GM21576 (cell line): ENCODE measurements around the gene HOXD3.

ENCODE experiments used
- ATAC-seq: cut with Tn5 transposase; IDR thresholded peaks from one replicate; pipeline ENCODE4 v1.9.1; 2021; ENCODE audit warnings: mild to moderate bottlenecking, moderate library complexity; ENCODE audit not compliant: unreplicated experiment

The HOXD3 gene

GRCh38 chr2:176148751-176149421 lies 8.2 kb upstream of the HOXD3 start:
- no peak for ATAC-seq

- ATAC-seq: no peak
Measured at GRCh38 chr2:176149481-176149938, 7.6 kb upstream of the HOXD3 start.

GRCh38 chr2:176149939-176150583 lies 7.0 kb upstream of the HOXD3 start:
- ATAC-seq: no peak

- ATAC-seq: no peak
Measured at GRCh38 chr2:176150584-176151441, 6.3 kb upstream of the HOXD3 start.

- no peak for ATAC-seq
Measured at GRCh38 chr2:176151442-176152287, 5.4 kb upstream of the HOXD3 start, which contains the start of gene HOXD4. HOXD4 (plus strand) TSS chr2:176151550; CDS start chr2:176151634, 84 bp downstream.

GRCh38 chr2:176152350-176153181 lies 4.5 kb upstream of the HOXD3 start:
- ATAC-seq: no peak

- ATAC-seq: no peak
Measured at GRCh38 chr2:176154576-176155252, 2.4 kb upstream of the HOXD3 start.

- no peak for ATAC-seq
Measured at GRCh38 chr2:176155356-176156044, 1.6 kb upstream of the HOXD3 start.

- ATAC-seq: no peak
Measured at GRCh38 chr2:176156301-176156806, 753 bp upstream of the HOXD3 start.

GRCh38 chr2:176157499-176158185 lies 535 bp downstream of the HOXD3 start:
- ATAC-seq: no peak

GRCh38 chr2:176158186-176158591 lies 1.1 kb downstream of the HOXD3 start:
- no peak for ATAC-seq

GRCh38 chr2:176158855-176159662 lies 2.0 kb downstream of the HOXD3 start:
- no peak for ATAC-seq

GRCh38 chr2:176159663-176160250 lies 2.6 kb downstream of the HOXD3 start:
- no peak for ATAC-seq

GRCh38 chr2:176160251-176160985 lies 3.3 kb downstream of the HOXD3 start:
- ATAC-seq: no peak

- no peak for ATAC-seq
Measured at GRCh38 chr2:176160986-176161824, 4.1 kb downstream of the HOXD3 start.
